ENCODE data around the gene FOXRED1.
A peak's percentile ranks its signal among the peaks of the same experiment; 100 is the strongest.
"Not testable (repeated sequence)": the region's sequence is repeated elsewhere in the genome, so short reads cannot be mapped to it uniquely, and the experiment has no call there.

The FOXRED1 gene

DNA sequence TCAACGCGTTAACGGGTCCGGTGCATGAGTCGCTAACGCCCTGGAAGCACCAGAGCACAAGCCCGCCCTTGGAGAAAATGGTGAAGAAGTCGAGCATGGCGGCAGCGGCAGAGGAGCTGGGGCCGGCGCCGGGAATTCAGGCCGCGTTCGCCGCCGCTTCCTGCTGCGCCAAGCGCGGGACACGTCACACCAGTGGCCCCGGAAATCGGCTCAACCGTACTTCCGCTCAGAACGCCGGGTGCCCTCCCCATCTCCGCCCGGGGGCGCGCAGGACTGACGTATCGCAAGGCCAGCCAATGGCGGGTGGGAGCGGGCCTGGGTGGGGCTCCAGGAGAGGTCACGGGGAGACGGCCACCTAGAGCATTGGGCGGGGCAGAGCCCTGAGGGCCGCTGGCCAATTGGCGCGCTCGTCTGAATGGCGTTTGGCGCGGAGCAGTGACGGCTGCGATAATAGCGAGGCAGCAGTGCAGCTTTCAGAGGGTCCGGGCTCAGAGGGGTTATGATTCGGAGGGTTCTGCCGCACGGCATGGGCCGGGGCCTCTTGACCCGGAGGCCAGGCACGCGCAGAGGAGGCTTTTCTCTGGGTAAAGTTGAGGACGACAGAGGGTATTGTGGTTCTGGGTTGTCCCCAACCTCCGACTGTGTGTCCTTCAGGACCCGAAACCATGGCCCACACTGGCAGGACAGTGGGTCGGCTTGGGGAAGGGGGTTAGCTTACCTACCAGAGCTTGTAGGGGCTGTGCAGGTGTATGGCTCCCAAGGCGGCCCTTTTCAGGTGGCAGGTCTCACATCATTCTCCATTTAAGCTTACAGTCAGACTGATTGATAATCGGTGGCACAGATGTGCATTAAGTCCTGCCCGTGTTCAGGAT, at the start of gene FOXRED1, which contains the start of gene SRPRA:
TSS of gene FOXRED1 (plus strand) at position 447 of the 872 bp plus-strand sequence. CDS start at position 500, 53 bp downstream.
TSS of gene SRPRA (minus strand) at position 188 of the 872 bp plus-strand sequence. CDS start at position 97, 91 bp downstream.
- DNase-seq, result peak; percentile 100

DNA sequence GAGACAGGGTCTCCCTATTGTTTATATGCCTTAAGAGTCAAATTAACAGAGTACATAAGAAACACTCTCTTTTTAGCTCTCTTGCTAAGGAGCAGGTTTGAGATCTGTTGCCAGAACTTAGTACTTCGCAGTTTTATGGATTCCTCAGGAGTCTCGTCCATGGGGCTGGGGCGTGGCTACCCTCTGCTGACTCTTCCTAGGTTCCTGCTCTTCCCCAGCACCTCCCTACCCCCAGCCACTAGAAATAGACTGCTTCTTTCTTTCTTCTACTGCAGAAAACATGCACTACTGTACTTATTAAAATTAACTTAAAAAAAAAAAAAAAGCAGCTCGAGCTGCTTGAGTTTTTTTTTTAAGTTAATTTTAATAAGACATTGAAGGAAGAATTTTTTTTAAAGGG, 49.4 kb upstream of the FOXRED1 start:
- DNase-seq, result no peak

DNA sequence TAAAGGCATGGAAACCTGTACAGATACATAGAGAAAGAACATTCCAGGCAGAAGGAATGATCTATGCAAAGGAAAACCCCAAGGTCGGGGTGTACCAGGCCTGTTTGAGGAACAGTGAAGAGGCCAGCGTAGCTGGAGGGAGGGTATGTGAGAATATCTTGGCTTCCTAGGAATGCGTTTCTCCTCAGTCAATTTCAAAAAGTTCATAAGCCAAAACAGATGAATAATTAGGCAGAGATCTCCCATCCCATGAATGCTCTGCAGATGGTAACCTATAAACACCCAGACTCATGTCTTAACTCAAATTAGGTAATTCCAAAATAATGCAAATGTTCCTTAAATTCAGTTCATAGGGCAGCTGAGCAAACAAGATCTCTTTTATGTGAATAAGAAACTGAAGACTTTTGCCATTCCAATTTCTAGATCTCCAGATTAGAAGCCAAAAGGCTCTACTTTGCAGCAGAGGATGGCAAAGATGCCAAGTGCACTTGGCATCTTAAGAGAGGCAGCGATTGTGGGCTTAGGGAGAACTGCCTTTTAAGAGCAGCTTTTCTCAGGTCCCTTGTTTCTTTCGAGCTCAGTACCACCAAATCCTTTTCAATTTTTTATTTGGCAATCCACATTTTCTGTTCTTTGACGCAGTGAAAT, 44.2 kb upstream of the FOXRED1 start:
- DNase-seq, result no peak

DNA sequence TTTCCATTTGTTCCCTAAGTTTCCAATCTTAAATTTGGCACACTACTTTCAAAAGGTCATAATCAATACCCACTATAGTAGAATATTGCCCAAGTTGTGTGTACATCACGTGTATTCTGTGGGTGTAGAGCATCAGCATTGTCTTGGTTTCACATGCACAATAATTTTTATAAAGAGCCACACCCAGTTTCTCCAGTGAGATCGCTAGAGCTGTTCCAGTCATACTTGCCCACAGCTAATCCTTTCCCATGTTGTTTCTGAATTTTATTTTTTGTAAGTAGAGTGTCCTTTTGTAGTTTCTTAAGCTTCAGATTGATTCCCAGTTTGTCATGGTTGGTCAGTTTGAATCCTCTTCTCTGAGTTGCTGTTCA, 43.7 kb upstream of the FOXRED1 start:
- no peak for DNase-seq

DNA sequence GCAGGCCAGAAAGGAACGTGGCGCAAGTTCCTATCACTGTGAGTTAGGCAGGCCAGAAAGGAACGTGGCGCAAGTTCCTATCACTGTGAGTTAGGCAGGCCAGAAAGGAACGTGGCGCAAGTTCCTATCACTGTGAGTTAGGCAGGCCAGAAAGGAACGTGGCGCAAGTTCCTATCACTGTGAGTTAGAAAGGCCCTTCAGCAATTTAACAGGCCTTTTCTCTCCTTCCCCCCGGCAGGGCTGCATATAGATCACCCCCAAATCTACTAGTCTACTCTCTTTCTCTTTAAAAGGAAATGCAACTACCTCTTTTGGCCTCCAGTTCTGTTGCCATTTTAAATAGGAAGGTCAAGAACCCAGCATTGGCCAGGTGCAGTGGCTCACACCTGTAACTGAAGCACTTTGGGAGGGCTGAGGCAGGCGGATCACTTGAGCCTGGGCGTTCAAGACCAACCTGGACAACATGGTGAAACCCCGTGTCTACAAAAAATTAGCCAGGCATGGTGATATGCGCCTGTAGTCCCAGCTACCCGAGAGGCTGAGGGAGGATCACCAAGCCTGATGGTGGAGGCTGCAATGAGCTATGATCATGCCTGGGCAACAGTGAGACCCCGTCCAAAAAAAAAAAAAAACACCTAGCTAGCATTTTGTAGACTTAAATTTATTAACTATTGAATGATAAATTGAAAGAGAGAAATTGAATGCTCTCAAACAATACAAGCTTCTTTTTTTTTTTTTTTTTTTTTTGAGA, 42.4 kb upstream of the FOXRED1 start:
- no peak for DNase-seq

DNA sequence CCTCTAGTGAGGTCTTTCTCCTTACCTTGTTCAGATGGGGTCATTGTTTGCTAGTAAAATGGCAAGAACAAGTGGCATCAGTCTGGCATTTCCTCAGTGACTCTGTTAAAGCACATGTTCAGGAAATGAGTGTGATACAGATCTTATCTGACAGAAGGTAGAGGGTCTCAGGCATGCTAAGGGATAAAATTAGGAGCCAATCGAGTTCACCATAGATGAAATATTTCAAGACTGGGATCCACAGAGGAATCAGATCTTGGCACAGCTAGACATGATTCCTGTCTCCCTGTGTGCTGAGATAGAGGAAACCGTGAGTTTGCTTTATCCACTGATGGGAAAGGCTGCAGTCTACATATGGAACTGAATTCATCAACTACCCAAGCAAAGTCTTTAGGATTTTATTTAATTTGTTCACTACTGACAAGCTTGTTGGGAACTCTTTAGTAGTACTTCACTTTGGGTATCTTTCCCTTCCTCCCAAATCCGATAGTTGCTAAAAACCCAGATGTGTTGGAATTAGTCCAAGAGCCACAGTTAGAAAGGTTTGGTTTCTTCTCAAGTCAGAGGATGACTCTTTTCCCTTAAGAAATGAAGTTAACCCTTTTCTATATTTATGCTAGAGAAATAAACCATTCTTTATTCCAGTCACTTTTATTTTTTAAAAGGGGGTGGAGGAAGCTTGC, 39.0 kb upstream of the FOXRED1 start:
- DNase-seq, result no peak

DNA sequence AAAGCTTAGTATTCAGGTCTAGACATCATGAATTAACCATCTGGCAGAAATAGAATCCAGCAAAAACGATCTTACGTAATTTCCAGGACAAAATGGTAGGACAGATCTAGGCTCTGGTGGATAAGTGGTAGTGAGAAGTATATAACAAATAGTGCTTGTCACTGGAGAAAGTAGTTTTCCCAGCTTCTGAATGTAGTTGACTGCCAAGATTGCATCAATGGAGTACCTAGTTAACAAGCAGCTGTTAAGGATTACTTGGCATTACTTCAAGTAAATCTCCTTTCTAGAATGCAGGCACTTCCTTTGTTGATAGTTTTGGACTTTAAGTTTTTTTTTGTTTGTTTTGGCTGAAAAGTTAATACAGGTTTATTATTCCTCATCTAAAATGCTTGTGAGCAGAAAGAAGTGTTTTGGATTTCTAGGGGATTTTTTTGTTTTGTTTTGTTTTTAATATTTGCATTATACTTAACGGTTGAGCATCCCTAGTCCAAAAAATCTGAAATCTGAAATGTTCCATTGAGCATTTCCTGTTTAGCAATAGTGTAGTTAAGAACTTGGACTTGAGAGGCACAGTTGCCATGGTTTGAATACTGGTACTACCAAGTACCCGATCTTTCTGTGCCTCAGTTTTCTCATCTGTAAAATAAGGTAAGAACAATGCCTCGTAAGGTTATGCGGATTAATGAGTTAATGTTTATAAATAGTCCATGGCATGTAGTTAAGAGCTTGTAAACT, 37.1 kb upstream of the FOXRED1 start:
- DNase-seq, result peak; percentile 65

DNA sequence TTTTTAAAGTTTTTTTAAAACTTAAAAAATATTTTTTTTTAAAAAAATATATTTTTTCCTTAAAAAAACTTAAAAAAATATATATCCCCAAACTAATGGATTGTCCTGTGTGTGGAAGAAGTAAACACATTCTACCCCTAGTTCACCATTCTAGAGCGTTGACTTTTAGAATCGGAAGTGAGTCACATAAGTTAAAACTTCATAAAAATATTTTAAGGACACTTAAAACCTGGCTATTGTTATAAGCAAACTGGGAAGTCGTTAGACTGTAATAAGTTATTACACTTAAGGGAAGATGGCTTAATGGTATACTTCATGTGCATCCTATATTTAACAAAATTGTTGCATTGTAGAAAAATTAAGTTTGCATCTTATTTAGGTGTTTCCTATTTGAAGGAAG, 36.3 kb upstream of the FOXRED1 start:
- no peak for DNase-seq

DNA sequence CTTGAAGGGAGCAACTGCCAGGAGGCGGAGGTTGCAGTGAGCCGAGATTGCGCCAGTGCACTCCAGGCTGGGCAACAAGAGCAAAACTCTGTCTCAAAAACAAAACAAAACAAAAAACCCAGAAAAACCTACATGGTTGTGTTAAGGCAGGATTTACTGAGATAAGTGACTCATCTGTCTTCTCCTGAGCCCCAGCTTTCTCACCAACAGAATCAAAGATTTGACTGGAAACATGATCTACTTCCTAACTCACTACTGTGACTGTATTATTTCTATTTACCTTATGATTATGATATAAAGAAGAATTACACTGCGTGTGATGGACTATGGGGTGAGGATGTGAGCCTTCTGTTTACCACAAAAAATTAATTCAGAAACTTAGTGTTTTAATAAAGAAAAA, 35.6 kb upstream of the FOXRED1 start:
- DNase-seq, result no peak

DNA sequence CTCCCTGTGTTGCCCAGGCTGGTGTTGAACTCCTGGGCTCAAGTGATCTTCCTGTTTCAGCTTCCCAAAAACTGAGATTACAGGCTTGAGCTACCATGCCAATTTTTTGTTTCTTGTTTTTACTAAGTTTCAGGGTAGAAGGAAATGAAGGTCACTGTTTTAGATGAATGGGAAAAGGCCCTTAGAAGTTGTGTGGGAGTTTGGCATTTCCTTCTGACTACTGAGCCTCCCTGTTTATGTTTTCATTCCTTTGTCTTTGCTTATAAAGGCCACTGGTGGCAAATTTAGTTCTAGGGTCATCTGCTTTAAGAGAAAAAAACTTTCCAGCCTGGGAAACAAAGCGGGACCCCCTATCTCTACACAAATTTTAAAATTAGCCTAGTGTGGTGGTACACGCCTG, 22.3 kb upstream of the FOXRED1 start:
- DNase-seq, result no peak

DNA sequence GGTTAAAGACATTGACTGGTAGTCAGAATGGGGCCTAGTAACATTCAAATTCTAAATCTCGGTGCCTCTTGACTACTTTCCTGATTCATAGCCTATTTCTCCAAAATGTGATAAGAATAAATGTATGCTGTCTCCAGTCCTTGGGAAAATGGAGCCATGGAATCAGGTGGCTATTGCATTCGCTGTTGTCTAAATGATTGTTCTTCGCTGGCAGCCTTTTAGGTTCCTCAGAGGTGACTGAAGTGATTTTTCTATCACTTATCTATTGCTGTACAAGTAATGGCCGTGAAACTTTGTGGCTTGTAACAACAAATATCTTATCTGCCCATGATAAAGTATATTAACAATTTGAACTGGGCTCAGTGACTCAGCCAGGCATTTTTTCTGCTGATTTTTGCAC, 15.7 kb upstream of the FOXRED1 start:
- no peak for DNase-seq

DNA sequence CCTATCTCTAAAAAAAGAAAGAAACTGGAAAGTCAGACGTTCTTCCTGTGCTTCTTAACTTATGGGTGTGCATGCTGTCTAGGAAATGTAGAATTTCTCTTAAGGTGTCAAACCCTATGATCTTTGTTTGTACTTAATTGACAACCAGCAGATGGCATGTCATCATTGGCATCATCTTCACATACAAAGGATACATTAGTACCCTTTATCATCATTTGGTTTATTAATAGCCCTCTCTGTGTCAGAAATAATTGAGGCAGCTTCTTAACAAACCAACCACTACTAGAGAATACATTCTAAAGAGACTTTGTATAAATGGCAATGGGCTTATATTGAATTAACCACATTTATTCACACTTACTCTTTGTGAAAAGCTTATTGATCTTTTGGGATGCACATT, 14.1 kb upstream of the FOXRED1 start:
- no peak for DNase-seq

GRCh38 chr11:126255507-126255906, 13.4 kb upstream of the FOXRED1 start:
- DNase-seq, result not testable (repeated sequence)

DNA sequence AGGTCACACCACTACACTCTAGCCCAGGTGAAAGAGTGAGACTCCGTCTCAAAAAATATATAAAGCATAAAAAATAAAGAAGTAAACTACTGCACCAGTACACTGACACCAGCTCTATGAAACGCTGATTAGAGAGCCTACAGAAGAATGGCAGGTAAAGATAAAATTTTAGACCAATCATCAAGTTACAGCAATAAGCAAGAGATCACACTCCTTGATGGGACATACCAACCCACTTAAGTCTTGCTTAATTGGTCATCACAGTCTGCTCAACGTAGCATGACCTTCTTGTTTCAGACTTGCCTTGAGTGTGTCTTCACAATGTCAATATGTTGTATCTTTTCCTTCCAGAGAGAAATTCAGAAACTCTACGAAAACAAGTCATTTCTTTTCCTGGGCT, 12.7 kb upstream of the FOXRED1 start:
- no peak for DNase-seq

DNA sequence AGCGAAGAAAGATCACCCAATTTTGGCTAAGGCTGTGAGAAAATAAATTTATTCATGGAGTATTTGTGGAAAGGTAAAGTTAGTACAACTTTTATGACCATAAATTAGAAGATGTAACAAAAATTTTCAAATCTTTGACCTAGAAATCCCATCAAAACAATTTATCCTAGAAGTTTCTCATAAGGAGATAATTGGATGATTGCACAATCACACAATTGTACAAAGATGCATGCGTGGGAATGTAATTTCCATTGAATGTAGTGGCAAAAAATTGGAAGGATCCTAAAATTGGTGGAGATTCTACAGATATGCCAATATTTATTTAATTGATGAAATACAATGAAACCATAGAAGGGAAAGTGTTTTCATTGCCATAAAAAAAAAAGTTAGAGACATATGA, 11.8 kb upstream of the FOXRED1 start:
- DNase-seq, result no peak

DNA sequence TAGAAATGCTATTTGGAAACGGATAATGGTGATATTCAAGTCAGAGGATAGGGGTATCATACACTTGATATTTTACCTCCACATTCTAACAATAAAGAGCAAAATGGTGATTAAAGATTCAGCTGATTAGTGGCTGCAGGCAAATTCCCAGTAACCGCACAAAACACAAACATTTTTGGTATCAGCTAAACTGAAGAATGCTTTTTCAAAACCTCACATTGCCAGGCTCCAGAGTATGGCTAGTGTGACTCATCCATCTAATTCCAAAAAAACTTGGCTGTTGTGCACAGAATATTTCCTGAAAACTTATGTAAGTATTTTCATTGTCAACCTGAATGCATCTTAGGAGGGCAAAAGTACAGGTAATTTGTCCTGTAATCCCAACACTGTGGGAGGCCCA, 11.2 kb upstream of the FOXRED1 start:
- DNase-seq, result no peak

- no peak for DNase-seq
These were observed 6.7 kb upstream of the FOXRED1 start for GRCh38 chr11:126262216-126262615.

DNA sequence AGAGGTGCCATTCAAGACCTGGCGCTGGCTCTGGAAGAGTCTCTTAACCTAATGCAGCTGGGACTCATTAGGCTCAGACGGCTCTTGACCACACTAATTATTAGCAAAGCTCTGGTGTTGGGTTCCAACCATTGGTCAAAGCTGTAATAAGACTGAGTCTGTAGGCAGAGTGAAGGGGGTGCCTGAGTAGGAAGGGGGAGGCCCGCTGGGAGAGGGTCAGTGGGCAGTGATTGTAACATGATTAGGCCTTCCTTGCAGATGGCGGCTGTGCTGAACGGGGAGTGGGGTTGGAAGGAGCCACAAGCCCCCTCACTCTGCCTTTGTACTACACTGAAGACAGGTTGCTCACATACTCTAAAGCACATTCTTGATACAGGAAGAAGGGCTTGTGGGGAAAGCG, 5.5 kb upstream of the FOXRED1 start:
- no peak for DNase-seq

GRCh38 chr11:126265811-126266210, 3.1 kb upstream of the FOXRED1 start:
- no peak for DNase-seq

- DNase-seq, result no peak
These were observed 1.3 kb upstream of the FOXRED1 start for GRCh38 chr11:126267650-126268049.

DNA sequence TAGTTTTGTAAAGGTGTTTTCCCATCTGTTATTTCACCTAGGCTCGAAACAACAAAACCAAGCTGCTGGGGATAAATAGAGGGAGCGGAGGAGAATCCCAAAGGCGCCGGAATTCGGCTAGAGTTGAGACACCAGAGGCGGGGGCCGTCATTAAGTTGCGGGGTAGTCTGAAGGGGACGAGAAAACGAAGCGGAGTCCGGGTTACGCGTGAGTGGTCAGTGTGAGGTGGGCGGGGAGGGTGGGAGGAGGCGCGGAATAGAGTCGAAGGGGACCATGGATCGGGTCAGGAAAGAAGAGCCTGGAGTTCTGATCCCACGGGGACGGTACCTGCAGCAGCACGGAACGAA, 620 bp upstream of the FOXRED1 start:
- no peak for DNase-seq

- no peak for DNase-seq
These were observed 8.4 kb downstream of the FOXRED1 start for GRCh38 chr11:126277322-126277721.

Measured in NCI-H1105 (cell line).